Activated CD4-positive, alpha-beta T cell treated with anti-CD3 and anti-CD28 coated beads, Interleukin-2, Interleukin-4, amounts not matched to agents 100 ng/mL and 50 ng/mL, durations not matched to agents 16 hours and 8 hours (primary cell): ENCODE measurements around the gene CMTM1.
"Not testable (repeated sequence)": the region's sequence is repeated elsewhere in the genome, so short reads cannot be mapped to it uniquely, and the experiment has no call there.

ENCODE experiments used
- DNase-seq: peaks from one replicate; pipeline ENCODE4 v3.0.0-alpha.2; 2020; ENCODE audit warnings: low spot score

The CMTM1 gene

DNA sequence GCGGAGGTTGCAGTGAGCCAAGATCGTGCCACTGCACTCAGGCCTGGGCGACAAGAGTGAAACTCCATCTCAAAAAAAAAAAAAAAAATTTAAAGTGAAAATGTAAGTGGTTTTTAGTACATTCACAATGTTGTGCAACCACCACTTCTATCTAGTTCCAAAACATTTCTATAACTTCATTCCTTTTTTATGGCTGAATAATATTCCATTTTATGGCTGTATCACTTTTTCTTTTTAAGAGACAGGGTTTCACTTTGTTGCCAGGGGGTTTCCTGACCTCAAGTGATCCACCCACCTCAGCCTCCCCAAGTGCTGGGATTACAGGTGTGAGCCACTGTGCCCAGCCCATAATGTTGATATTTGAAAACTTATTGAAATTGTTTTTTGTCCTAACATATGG is 26.6 kb downstream of the CMTM1 start:
- no peak for DNase-seq

DNA sequence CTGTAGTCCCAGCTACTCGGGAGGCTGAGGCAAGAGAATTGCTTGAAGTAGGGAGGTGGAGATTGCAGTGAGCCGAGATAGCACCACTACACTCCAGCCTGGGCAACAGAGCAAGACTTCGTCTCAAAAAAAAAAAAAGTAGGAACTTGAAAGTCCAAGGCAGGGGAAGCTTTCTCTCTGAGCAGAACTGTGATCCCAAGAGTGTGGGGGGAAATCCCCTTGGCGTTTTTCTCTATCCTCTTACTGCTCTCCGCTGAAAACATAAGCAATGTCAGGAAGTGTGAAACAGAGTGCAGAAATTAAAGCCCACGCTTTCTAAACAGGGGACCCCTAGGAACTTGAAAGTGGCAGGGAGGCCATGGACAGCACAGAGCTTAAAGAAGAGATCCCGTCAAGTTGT is 28.5 kb downstream of the CMTM1 start:
- DNase-seq: no peak

DNA sequence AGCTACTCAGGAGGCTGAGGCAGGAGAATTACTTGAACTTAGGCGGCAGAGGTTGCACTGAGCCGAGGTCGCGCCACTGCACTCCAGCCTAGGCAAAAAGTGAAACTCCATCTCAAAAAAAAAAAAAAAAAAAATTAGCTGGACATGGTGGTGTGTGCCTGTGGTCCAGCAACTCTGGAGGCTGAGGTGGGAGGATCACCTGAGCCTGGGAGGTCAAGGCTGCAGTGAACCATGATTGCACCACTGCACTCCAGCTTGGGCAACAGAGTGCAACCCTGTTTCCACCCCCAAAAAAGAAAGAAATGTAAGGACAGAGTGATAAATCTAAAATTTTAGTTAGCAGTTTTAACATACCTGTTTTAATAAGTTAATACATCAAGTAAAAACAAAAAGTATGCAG is 30.3 kb downstream of the CMTM1 start:
- DNase-seq: not testable (repeated sequence)

DNA sequence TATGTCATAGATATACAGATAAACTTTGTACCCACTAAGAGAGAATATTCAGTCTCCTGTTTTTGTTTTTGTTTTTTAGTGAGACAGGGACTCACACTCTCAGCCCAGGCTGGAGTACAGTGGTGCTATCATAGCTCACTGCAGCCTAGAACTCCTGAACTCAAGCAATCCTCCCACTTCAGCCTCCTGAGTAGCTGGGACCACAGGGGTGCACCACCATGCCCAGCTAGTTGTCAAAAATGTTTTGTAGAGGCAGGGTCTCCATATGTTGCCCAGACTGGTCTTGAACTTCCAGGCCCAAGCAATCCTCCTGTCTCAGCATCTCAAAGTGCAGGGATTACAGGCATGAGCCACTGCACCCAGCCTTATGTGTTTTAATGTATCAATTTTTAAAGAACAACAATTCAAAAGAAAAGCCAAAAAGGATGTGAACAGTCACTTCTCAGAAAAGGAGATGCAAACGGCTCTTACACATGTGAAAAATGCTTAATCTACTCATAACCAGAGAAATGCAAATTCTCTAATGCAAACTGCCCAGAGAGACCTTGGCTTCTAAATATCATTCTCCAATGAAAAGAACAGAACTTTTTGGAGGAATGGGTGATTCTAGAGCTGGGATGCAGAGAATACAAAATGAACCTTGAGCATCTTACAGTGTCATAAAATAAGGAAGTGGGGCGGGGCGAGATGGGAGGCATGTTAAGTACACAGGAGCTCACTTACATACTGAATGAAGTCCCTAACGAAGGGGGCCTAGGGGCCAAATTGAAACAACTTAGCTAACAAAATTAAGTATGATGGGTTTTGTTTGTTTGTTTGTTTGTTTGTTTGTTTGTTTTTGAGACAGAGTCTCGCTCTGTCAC is 31.0 kb downstream of the CMTM1 start:
- peak; percentile 73 for DNase-seq

DNA sequence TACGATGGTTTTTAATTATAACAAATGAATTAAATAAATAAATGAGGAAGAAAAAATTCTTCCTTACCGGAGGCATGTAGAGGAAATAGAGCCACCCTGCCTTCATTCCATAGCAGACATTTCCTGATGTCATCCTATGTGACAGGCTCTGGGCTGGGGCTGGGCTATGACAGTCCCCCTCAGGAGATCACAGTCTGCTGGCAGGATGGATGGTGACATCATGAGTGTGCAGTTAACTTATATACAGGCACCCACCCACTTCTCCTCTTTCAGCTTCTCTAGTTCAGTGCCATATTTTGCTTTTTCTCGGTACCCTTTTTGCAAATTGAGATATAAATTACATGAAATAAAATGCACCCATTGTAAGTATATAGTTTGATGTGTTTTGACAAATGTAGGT is 31.9 kb downstream of the CMTM1 start:
- peak; percentile 38 for DNase-seq

DNA sequence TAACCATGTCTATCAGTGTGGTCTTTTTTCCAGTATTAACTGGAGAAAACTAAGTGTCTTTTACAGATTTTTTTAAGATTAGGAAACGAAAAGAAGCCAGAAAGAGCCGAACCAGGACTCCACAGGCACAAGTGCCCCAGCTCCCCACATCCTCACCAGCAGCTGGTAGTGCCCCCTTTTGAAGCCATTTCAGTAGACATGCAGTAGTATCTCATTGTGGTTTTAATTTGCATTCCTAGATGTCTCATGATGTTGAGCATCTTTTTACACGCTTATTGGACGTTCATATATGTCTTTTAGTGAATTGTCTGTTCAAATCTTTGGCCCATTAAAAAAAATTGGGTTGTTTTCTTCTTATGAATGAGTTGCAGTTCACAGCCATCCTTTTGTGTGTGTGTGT is 33.5 kb downstream of the CMTM1 start:
- no peak for DNase-seq

DNA sequence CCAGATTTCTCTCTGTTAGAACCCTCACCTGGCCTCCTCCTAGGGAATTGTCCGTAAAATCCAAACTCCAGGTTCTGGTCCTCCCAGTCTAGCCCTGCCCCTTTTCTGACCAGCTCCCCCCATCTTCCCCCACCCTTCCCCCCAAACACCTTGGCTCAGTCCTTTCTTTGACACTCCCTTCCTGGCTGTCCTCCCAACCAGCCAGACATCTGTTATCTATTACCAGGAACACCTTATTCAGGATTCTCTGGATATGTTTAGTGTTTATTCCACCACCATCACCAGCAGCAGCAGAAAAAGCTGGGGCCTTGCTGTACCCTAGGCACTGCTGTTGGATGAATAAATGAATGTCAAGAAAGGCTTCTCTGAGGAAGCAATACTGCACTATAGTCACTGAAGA is 34.2 kb downstream of the CMTM1 start:
- DNase-seq: no peak

DNA sequence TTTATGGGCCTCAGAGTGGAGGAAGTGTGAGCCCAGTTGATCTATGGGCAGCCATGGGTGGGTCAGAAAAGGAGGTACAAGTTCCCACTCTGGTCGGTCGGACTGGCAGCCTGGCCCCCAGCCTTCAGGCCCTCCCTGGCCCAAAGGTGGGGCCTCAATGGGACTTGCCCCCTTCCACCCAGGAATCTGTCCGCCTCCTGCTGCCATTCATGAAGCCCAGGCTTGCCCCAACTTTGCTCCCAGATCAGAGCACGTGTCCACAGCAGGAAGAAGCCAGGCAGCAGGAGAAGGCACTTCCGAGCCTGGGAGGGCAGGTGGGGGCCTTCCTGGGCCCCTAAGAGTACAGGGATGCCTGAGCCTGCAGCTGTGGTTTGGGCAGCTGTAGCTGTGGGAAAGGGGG is 35.2 kb downstream of the CMTM1 start:
- DNase-seq: no peak

DNA sequence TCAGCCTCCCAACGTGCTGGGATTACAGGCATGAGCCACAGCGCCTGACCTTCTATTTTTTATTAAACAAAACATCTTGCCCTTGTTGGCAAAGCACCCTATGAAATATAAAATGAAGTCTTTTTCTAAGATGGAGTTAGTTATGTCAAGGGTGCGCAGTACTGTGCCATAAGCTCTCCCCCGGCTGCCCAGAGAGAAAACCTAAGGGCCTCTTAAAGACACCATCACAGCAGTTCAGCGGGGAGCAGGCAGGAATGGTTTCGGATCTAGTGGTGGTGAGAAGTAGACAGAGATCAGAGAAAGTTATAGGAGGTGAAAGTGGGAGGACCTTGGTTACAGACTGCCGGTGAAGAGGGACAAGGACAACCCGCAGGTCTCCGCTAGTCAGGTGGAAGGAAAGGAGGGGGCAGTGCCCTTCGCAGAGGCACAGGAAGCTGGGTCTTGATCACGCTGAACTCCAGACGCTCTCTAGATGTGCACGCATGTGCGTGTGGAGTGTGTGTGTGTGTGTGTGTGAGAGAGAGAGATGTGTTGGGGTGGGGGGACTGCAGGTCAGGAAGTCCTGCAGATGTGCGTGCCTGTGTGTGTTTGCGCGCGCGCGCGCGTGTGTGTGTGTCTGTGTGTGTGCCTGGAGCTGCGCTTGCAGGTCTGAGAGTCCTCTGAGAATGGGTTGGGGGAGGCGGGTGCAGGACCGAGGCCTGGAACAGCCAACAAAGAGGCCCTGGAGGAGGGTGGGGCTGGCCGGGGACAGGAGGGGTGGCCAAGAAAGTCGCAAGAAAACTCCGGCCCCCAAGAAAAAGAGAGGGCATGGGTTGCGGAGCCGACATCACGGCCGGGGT is 37.5 kb downstream of the CMTM1 start:
- DNase-seq: peak; percentile 83

DNA sequence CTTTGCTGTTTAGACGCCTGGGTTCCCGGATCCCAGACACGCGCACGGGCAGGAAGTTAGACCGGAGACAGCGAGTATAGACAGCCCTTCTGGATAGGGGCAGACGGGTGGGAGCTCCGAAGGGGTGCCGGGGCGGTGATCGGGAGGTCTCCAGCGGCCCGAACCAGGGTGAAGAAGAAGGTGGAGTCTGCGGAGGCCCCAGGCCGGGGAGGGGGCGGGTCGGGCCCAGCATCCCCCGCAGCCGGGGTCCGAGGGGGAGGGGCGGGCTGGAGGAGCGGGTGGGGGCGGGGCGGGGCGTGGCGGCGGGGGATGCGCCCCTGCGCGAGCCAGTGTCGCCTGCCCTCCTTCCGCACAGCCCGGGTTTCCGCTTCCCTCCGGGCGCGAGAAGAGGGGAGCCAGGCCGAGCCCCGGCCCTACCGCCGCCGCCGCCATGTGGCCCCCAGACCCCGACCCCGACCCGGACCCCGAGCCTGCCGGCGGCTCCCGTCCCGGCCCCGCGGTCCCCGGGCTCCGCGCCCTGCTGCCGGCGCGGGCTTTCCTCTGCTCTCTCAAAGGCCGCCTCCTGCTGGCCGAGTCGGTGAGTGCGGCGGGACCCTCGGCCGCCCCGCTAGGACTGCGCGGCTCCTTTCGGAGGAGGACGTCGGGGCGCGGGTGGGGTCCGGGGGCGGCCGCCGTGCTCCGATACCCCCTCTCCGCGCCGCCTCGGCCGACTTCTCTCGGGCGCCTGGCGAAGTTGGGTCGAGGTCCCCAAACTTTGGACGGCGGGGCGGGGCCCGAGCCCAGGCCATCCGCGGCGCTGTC is 38.3 kb downstream of the CMTM1 start, which contains the start of gene CMTM3:
Gene CMTM3, plus strand, starts transcription at position 329 of the 801 bp plus-strand sequence. Its CDS starts 102 bp downstream, at position 431.
- peak; percentile 71 for DNase-seq

DNA sequence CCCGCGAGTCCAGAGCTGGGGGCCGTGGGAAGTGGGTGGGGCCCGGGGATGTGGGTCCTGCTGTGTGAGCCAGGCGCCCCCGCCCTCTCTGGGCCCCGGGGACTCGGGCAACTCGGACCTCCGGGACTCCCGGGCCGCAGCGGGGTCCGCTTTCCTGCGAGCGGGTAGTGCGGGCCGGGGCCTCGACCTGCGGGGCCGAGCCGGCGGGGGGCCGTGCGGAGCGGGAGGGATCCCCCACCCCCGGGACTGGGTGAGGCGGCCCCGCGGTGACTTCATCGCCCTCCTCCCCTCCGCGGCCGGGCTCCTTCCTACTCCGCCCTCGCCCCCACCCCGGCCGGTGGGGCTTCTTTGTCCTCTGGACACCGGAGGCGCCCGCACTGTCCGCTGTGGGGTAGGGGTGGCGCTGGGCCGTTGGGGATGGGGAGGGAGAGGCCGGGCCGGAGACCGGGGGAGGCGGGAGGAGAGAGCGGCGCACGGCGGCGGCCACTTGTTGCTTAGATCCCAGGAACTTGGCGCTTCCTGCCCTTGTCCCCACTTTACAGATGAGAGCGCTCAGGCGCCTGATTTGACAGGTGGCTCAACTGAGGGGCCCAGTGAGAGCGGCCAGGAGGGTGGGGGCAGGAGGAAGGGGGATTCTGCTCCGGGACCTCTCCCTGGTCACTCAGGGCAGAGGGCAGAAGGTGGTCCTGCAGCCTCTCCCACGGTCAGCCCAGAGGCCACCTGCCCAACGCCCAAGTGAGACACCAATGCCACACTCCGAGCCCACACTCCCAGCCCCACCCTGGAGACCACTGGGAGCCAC is 39.1 kb downstream of the CMTM1 start:
- DNase-seq: peak; percentile 21

DNA sequence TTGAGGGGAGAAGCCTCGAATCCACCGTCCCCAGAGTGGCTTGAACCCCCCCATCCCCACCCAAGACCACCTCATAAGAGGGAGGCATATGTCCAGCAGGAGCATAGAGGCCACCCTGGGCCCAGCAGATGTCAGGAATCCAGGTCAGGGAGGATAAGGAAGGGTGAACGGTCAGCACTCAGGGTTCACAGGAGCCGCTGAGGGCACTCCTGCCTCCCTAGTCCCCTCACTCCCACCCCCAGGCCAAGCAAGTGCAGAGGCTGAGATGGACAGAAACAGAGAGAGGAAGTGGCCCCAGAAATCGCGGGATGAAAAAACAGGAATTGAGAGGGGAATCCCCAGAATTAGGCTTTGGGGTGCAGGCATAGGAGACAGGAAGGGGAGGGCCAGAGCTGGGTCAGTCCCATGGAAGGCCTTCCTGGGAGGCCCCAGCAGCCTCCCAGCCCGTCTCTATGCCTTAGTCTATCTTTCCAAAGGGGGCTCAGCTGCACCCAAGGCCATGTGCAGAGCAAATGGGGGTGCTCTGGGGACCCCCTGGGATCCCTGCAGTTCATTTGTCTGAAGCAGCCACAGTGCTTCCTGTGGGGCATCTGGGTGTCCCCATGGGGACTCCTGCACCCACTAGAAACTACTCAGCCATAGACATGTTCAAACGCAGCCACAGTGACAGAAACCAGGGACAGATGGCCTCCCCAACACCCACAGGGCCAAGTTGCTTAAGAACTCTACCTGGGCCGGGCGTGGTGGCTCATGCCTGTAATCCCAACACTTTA is 39.9 kb downstream of the CMTM1 start:
- peak; percentile 25 for DNase-seq

DNA sequence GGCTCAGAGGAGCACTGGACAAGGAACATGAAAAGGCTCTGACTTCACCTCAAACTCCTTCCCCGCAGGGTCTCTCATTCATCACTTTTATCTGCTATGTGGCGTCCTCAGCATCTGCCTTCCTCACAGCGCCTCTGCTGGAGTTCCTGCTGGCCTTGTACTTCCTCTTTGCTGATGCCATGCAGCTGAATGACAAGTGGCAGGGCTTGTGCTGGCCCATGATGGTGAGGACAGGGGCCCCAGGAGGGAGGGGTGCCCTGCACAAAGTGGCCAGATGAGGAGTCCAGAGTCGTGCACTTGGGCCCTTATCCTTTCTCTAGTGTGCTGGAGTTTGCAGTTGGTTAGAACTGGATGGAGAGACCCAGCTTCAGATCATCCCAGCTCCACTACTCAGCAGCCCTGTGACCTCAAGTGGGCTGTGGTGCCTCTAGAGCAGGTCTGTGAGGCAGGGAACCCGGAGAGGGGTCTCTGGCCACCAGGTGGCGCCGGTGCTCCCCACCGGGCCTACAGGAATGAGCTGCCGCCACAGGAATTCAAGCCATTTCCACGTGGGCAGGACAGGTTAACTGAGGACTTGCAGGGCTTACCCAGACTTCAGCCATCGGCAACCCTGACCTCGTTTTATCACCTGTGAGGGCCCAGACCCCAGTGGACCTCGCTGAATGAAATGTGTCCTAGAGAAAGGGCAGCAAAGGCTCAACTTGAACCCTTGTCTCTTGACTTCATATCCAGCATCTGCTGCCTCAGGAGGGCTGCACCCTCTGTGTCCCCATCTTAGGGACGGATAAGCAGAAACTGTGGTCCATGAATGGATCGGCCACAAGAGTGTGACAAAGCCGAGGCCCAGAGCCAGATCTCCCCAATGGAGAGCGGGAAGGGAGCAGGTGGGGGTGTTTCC is 42.3 kb downstream of the CMTM1 start:
- peak; percentile 90 for DNase-seq

DNA sequence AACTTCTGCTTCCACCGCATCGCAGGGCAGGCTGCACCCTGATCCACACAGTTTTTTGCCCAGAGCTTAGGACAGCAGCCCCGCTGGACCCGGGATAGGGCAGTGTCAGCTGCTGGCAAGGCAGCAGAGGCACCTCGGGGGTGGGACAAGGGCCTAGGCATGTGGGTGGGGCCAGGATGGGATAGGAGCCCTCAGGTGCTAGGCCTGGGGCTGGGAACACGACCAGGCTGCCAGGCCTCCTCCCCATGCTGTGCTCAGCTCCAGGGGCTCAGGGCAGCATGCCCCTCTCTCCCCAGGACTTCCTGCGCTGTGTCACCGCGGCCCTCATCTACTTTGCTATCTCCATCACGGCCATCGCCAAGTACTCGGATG is 42.9 kb downstream of the CMTM1 start:
- DNase-seq: no peak

DNA sequence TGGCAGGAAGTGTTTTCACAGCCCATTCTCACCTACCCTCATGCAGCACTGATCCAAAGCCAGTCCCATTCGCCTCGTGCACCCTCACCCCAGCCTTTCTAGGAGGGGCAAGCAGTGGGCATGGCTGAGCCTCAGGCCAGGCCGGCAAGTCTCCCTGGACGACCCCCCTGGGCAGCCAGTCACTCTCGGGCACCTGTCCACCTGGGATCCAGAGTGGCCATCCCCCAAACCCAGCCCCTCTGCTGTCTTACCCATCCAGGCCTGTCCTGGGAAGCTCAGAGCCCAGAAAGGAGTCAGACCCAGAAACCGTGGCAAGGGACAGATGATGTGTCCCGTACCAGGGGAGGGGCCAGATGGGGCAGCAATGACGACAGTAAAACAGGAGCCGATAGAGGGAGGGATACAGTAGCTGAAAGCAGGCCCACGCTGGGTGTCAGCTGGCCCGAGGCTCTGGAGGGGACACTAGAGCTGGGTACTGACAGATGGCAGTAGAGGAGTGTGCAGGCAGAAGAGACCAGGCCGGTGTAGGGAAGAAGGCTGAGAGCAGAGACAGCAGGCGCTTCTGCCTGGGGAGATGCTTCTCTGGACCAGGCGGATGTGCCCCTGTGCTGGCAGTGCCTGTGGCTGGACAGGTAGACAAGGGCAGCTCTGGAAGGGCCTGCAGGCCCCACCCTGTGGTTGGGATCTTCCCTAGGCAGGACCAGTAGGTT is 44.0 kb downstream of the CMTM1 start:
- DNase-seq: no peak

DNA sequence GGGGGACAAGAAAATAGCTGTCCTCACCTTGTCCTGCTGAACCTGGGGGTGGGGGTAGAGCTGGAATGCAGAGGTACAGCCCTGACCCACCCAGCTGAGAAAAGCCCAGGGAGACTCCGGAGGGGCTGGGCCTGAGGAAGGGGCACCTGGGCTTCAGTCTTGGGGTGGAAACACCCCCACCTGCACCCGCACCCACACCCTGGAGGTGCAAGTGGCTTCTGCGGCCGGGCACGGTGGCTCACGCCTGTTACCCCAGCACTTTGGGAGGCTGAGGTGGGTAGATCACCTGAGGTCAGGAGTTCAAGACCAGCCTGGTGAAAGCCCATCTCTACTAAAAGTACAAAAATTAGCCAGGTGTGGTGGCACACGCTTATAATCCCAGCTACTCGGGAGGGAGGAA is 45.7 kb downstream of the CMTM1 start:
- DNase-seq: not testable (repeated sequence)

DNA sequence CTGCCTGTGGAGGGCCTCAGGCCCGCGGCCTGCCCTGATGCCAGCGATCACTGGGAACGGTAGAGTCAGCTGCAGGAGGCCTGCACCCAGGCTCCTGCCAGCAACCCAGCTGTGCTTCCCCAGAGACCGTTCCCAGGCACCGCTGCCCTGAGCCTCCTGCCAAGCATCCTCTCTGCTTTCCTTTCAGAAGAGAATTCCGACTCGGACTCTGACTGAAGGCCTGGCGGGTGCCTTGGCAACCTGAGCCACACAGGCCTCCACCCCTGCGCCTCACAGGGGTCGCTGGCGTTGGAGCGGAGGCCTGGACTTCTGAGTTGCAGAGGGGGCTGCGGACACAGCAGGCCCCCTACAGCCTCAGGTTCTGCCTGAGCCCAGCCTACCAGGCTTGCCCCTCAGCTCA is 46.2 kb downstream of the CMTM1 start:
- no peak for DNase-seq

DNA sequence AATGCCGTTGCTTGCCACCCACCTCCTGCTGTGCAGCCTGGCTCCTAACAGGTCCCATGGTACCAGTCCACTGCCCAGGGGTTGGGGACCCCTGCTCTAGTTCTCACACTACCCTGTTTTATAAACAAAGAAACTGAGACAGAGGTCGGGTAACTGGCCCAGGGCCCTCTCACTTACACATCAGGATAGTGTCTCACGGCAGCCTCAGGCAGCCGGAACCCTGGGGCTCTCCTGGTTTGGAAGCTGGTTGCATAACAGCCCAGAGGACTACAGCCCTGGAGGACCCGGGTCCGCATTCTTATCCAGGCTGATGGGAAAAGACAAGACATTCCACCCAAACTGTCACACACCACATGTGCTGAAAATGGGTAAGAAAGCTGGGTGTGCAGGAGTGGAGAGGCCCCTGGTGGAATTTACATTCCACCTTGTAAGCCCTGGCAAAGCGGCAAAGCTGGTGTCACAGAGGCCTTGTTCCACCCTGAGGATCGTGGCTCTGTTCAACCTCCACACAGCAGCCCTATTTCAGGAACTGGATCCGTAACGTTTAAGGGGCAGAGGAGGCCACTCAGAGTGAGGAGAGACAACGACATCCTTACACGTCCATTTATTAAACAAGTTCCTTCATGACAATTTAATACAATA is 48.0 kb downstream of the CMTM1 start:
- DNase-seq: no peak
